ENCODE data around the gene ARID1B. TPM values are rescaled to one million over a fixed set of nuclear protein-coding genes. Genes with fewer than 3 reads are reported as not detected.

The ARID1B gene
- total and polyA plus RNA-seq, 9 of the 15 experiments (the other 6 are each of a cell fraction or from before 2014, with no cell fraction given), result 12.5 to 50.5 (median 25.8) TPM

- H3K79me2 ChIP-seq (ENCODE audit: control insufficient read depth, insufficient read depth, low read length), result no peaks in the 10 kb centered on the region
- BruUV-seq (replicated peaks), result no TSS peak
- no peaks in the 10 kb centered on the region for H3K27me3 ChIP-seq (ENCODE audit: control insufficient read depth in 2 of 2, insufficient read depth in 2 of 2, low read length in 2 of 2)
- intact Hi-C loops (cut with micrococcal nuclease), result no loop called here
- ATAC-seq (peak; percentile 43; the same call in 2 of the 3 replicates), FAIRE-seq (no peak), DNase-seq (ENCODE audit: extremely low read depth in 1 of 4, low spot score in 3 of 4) (no peak)
- H3K4me1 ChIP-seq (replicated peaks in 1 of 2; ENCODE audit: control insufficient read depth in 2 of 2, insufficient read depth in 2 of 2, low read length in 2 of 2), result 0 out of 5 replicates have a peak, but pooled peaks cover 0 to 3% of the 10 kb centered on the region in 2 experiments
- ChIA-PET CTCF (ENCODE audit: low intra/inter-chr PET ratio) (no interaction called here), POLR2A (interaction anchor here (0.6 to 0.7 kb wide), 3 partner anchors 277 to 1950 kb away, joined by 3 to 5 read pairs (median 4); no protein-coding TSS in a partner anchor)
- in situ Hi-C loops (cut with MboI), result no loop called here
- TF ChIP-seq CTCFL (IDR thresholded peaks at IDR 0.05; ENCODE audit: borderline replicate concordance, insufficient read depth, low read depth, low read length, poor library complexity, severe bottlenecking) (peak; percentile 1), NCOR1 (IDR thresholded peaks at IDR 0.05) (no peak), STAG1 (CRISPR knock-in tag; IDR thresholded peaks at IDR 0.05; ENCODE audit: borderline replicate concordance) (no peak), TFAM (CRISPR knock-in tag; conservative IDR thresholded peaks at IDR 0.05) (no peak), ZBTB33 (CRISPR knock-in tag; IDR thresholded peaks at IDR 0.05) (peak; percentile 61; the same call in 1 of the 2 replicates)
- H3K36me3 ChIP-seq (ENCODE audit: control insufficient read depth, insufficient read depth, low read length), result peaks cover 23% of the 10 kb centered on the region; the same call in 2 of the 3 replicates
- H3K27ac ChIP-seq (ENCODE audit: extremely low read depth, low read depth, low read length), result no peak overlapping the region
- H3K9ac ChIP-seq (ENCODE audit: insufficient read depth in 1 of 2, low read depth in 2 of 2, low read length in 2 of 2), result no peak overlapping the region
- H3K9me3 ChIP-seq (replicated peaks; ENCODE audit: control insufficient read depth, insufficient read depth, low read depth, low read length), result no peaks in the 10 kb centered on the region
- no peak overlapping the region for H3K4me3 ChIP-seq
- H2AFZ ChIP-seq (ENCODE audit: low read depth, low read length), result no peak overlapping the region
- no peaks in the 10 kb centered on the region for H3K9me1 ChIP-seq (ENCODE audit: control insufficient read depth, insufficient read depth, low read length)
- no peak overlapping the region for H3K4me2 ChIP-seq (ENCODE audit: insufficient read depth, low read length)
- 93% methylated on average over 8 of the region's 8 CpGs for WGBS (ENCODE audit: insufficient coverage, low coverage, missing lambda C conversion rate)
- no peaks in the 10 kb centered on the region for H4K20me1 ChIP-seq (replicated peaks; ENCODE audit: control insufficient read depth, insufficient read depth, low read length)
Measured at GRCh38 chr6:157166784-157167183, 389.6 kb downstream of the ARID1B start.
